B cell (primary cell): ENCODE results near the gene ARHGAP26.

ENCODE experiments used
- CTCF ChIP-seq: fragments of 200-600 bp; IDR thresholded peaks from one replicate; pipeline ENCODE4 v1.8.0; 2022; ENCODE audit warnings: antibody characterized with exemption, mild to moderate bottlenecking
- EZH2 ChIP-seq: IDR thresholded peaks from 2 replicates; pipeline ENCODE4 v1.6.1; 2012; ENCODE audit warnings: borderline replicate concordance, low read depth, mild to moderate bottlenecking, moderate library complexity, low read length; ENCODE audit not compliant: insufficient read depth, poor library complexity, severe bottlenecking

- TF ChIP-seq CTCF (no peak), EZH2 (no peak)
Measured at GRCh38 chr5:143068712-143069111, 298.5 kb downstream of the ARHGAP26 start.
